Stimulated activated CD8-positive, alpha-beta memory T cell treated with anti-CD3 and anti-CD28 coated beads, Interleukin-4, amount 100 ng/mL, for 24 hours (primary cell): Measurements from ENCODE around the gene ATR.
"Not testable (repeated sequence)": the region's sequence is repeated elsewhere in the genome, so short reads cannot be mapped to it uniquely, and the experiment has no call there.

Source experiments
- DNase-seq: peaks from one replicate; pipeline ENCODE4 v3.0.0-alpha.2; 2020; ENCODE audit warnings: low read depth

ATR gene

DNA sequence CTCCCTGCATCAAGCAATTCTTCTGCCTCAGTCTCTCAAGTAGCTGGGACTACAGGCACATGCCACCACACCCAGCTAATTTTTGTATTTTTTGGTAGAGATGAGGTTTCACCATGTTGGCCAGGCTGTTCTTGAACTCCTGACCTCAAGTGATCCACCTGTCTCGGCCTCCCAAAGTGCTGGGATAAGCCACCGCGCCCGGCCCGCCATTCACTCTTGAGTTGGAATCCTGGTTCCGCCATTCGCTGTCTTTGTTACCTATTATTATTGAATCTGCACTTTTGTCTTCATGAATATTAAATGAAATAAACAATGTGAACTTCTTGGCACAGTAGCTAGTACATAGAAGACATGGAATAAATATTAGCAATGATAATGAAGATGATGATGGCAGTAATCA lies 13.7 kb upstream of the ATR start:
- not testable (repeated sequence) for DNase-seq

- no peak for DNase-seq
Measured at GRCh38 chr3:142588703-142589102, 10.2 kb upstream of the ATR start.

DNA sequence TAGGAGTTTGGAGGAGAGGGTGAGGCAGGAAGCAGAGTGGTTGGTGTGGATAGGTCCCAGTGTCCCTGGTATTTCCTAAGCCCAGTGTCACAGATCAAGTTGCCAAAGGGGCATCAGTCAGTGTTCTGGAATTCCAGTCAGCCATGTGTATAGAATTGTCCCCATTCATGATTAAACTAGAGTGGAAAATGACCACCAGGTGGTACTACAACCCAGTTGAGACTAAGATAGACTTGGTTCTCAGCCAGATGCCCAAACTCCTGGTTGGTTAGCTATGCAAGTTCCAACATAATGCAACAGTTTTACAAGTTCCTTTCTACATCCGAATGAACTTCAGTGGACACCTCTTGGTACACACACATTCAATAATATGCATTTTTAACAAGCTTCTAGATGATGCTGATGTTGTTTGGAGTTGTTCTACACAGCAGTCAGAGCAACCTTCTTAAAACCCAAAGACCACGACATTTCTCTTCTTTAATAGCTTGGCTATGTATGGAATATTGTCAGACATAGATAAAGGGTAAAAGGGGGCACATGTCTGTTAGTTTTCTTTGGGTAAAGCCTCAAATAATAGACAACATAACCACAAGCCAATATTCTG lies 8.4 kb upstream of the ATR start:
- no peak for DNase-seq

- DNase-seq = not testable (repeated sequence)
Measured at GRCh38 chr3:142581070-142581469, 2.5 kb upstream of the ATR start.

- DNase-seq = no peak
Measured at GRCh38 chr3:142580061-142580423, 1.5 kb upstream of the ATR start.

GRCh38 chr3:142577696-142578328 lies 721 bp downstream of the ATR start:
- no peak for DNase-seq

DNA sequence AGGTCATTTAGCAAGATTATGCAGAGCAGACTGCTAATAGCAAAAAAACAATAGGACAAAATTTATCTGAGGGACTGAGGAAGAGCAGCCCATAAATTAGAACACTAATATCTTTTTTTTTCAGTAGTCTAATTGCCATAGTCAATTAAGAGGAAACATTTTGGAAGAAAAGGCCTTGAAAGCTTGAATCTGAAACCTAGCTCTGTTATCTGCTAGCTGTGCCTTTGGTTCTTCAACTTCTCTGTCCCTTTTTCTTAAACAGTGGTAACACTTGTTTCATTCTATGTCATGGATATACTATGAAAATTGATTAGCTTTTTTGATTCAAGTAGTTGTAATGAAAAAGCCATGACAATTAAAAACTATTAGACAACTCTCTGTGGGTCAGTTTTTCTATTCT lies 1.7 kb downstream of the ATR start:
- DNase-seq = no peak

- no peak for DNase-seq
Measured at GRCh38 chr3:142574665-142575064, 3.9 kb downstream of the ATR start.

- not testable (repeated sequence) for DNase-seq
Measured at GRCh38 chr3:142574223-142574622, 4.3 kb downstream of the ATR start.

- not testable (repeated sequence) for DNase-seq
Measured at GRCh38 chr3:142569422-142569821, 9.1 kb downstream of the ATR start.

DNA sequence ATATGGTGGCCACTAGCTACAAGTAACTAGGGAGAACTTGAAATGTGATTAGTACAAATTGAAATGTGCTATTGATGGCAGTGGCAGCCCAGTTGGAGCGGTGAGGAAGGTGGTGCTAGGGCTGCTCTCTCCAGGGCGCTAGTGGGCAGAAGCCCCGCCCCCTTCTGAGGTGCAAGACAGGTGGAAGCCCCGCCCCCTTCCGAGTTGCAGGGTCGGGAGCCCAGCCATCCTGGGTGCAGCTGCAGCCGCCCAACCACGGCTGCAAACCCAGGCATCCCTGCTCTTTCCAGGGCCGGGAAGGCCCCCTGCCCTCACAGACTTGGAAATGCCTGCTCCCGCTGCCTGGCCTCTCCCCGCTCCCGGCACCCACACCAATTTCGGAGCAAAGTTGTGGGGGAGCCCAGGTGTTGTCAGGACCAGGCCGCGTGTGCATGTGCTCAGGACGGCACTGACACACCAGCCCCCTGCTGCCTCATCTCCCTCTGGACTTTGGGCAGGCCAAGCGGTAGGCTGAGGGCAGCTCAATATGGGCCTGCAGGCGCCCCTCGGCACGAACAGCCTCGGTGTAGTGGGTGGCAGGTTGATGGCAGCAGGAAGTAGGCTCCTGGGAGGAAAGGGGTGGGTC lies 10.0 kb downstream of the ATR start:
- DNase-seq = no peak

DNA sequence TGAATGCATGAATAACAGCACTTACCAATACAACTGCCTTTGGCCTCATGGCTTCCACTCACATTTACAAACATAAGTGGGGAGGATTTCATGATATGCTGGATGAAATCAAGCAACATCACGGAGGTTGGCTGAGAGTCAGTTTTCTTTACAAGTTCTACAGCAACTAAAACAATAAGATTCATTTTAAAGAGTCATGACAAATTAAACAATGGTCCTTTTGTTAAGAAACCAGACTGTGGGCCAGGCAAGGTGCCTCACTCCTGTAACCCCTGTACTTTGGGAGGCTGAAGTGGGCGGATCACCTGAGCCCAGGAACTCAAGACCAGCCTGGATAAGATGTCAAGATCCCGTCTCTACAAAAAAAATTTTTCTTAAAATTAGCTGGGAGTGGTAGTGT lies 12.4 kb downstream of the ATR start:
- DNase-seq = no peak

DNA sequence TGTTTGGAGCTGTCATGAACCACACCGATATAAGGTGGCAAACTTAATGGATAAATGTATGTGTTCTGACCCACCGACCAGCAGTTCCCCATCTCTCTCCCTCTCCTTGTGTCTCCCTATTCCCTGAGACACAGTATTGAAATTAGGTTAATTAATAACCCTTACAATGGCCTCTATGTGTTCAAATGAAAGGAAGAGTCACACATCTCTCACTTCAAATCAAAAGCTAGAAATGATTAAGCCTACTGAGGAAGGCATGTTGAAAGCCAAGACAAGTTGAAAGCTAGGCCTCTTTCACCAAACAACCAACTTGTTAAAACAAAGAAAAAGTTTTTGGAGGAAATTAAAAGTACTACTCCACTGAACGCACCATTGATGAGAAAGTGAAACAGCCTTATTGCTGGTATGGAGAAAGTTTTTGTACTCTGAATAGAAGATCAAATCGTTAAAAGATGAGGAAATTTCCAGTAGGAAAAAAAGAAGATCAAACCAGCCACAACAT lies 15.0 kb downstream of the ATR start:
- DNase-seq = no peak

DNA sequence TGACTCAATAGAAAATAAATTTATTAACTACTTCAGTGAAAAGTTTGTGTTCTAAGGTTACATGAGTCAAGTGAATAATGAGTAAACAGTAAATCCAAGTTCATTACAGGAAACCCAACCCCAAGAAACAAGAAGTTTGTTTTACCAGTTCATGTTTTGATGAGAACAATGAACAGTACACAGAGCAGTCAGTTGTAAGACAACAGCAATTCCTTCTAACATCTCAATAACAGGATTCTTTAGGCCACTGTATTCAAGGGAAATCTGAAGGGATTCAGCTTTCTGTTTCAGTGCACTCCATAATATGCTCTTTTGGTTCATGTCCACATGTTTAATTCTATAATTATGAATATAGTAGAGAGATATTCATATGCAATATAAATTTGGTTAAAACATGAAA lies 18.4 kb downstream of the ATR start:
- no peak for DNase-seq

- DNase-seq = no peak
Measured at GRCh38 chr3:142553741-142554140, 24.8 kb downstream of the ATR start.

- DNase-seq = not testable (repeated sequence)
Measured at GRCh38 chr3:142552579-142552978, 26.0 kb downstream of the ATR start.

GRCh38 chr3:142549986-142550385 lies 28.5 kb downstream of the ATR start:
- no peak for DNase-seq

DNA sequence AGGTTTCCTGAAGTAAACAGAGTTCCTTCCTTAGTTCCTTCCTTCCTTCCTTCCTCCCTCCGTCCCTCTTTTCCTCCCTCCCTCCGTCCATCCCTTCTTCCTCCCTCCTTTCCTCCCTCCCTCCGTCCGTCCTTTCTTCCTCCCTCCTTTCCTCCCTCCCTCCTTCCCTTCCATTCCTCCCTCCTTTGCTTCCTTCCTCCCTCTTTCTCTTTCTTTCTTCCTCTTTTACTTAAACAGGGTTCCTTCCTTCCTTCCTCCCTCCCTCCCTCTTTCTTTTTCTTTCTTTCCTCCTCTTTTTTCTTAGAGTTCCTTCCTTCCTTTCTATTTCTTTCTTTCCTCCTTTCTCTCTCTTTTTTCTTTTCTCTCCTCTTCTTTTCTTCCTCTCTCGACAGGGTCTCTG lies 35.2 kb downstream of the ATR start:
- no peak for DNase-seq

- DNase-seq = no peak
Measured at GRCh38 chr3:142542054-142542453, 36.5 kb downstream of the ATR start.

DNA sequence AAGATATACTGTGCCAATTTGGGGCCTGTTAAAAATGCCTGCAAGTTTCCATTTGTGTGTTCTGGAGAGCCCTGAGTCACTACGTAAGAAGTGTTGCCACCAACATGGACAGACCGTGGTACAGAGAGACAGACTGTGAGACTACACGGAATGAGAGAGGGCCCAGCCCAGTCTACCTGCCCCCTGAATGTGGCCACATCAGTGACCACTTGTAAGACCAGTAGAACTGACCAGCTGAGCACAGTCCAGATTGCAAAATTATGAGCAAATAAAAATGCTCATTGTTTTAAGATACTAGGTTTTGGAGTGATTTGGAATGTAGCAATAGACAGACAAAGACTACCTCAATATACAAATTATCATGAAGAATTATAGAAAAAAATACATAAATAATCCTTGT lies 42.0 kb downstream of the ATR start:
- DNase-seq = no peak

DNA sequence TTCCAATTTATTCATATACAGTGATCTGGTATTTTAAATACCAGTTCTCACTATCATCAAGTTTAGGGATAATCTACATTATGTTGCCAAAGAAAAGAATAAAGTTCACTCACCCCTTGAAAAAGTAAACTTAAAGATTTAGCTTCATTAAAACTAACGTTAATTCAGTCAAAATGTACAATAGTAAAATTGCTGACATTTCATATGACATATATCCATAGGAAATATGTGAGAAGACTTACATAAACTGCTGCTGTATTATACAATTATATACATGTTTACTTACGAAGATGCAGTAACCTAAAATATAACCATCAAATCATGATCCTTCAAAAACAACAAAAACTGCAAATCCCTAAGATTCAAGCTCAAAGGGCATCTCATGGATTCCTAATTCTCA lies 44.0 kb downstream of the ATR start:
- DNase-seq = no peak

DNA sequence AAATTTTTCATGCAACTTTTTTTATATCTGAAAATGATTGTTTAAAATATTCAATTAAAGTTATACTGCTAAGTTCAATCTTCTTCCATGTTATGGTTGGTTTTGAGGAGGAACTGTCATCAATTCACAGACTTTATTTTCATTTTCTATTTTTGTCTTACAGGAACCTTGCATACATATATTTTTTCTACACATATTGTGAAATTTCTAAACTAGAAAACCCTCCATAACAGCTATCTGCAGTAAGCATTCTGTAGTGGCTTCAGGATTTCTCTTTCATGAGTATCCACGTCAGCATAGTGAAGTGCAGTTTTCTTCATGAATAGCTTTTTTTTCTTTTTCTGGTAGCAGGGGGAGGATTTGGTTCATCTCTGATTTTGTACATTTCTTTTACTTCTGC lies 48.2 kb downstream of the ATR start:
- DNase-seq = no peak

- DNase-seq = no peak
Measured at GRCh38 chr3:142523921-142524566, 54.5 kb downstream of the ATR start.
